GM12878 (cell line): ENCODE results near the gene PHLDB1.

Source experiments
- CBX5 ChIP-seq: sonication (generic); IDR thresholded peaks from 2 replicates; pipeline ENCODE4 v1.6.1; 2016; ENCODE audit warnings: low read depth, moderate library complexity, mild to moderate bottlenecking, inconsistent platforms
- CREB1 ChIP-seq: IDR thresholded peaks from 2 replicates; pipeline ENCODE4 v1.6.1; 2012; ENCODE audit warnings: low read depth, mild to moderate bottlenecking, inconsistent platforms
- EP300 ChIP-seq, 2 experiments: fragments of 150-350 bp in 1 of 2; IDR thresholded peaks; 2 replicates each; pipeline ENCODE4 v1.6.1; 2011 to 2012; ENCODE audit warnings: low read depth in 2 of 2, low read length in 2 of 2, borderline replicate concordance in 1 of 2, improper control_type of control experiment in 1 of 2, inconsistent platforms in 1 of 2; ENCODE audit not compliant: control insufficient read depth in 1 of 2
- NFIC ChIP-seq: IDR thresholded peaks from 2 replicates; pipeline ENCODE4 v1.6.1; 2012; ENCODE audit warnings: low read depth, mild to moderate bottlenecking, inconsistent platforms, low read length, moderate library complexity
- RFX5 ChIP-seq: IDR thresholded peaks from 2 replicates; pipeline ENCODE4 v1.6.1; 2011; ENCODE audit warnings: low read depth, low read length, improper control_type of control experiment
- SMC3 ChIP-seq: IDR thresholded peaks from 2 replicates; pipeline ENCODE4 v1.6.1; 2011; ENCODE audit warnings: low read length, improper control_type of control experiment, borderline replicate concordance
- STAT1 ChIP-seq: fragments of 450-650 bp; conservative IDR thresholded peaks from 2 replicates; pipeline ENCODE4 v1.6.1; 2014; ENCODE audit warnings: antibody characterized with exemption, mild to moderate bottlenecking

- TF ChIP-seq STAT1: no peak
- TF ChIP-seq EP300 (IDR thresholded peaks at IDR 0.05; ENCODE audit: borderline replicate concordance in 1 of 2, control insufficient read depth in 1 of 2, low read depth in 2 of 2, low read length in 2 of 2): no peak
- no peak for TF ChIP-seq RFX5
- no peak for TF ChIP-seq NFIC
- TF ChIP-seq CREB1: no peak
- TF ChIP-seq SMC3: no peak
- TF ChIP-seq CBX5: no peak
Measured at GRCh38 chr11:118663902-118664301, 56.5 kb downstream of the PHLDB1 start.
